Karpas-422 (cell line): ENCODE results near the gene TTLL6. TPM values are rescaled to one million over a fixed set of nuclear protein-coding genes. Genes with fewer than 3 reads are reported as not detected.

ENCODE experiments used
- DNase-seq: peaks from one replicate; pipeline ENCODE4 v3.0.0-alpha.2; 2015
- H2AFZ ChIP-seq: fragments of 200-600 bp; sonication (generic); 2 replicates; pipeline ENCODE4 v1.6.1; 2014; ENCODE audit warnings: antibody characterized with exemption, low read length, mixed read lengths
- H3K27ac ChIP-seq: fragments of 200-600 bp; sonication (generic); 2 replicates; pipeline ENCODE4 v1.5.1; 2014; ENCODE audit warnings: mild to moderate bottlenecking, low read length, moderate library complexity
- H3K27me3 ChIP-seq: fragments of 200-600 bp; sonication (generic); 2 replicates; pipeline ENCODE4 v1.6.1; 2014; ENCODE audit warnings: low read length, mixed read lengths
- H3K36me3 ChIP-seq: fragments of 200-600 bp; sonication (generic); 2 replicates; pipeline ENCODE4 v1.6.1; 2014; ENCODE audit warnings: low read length, mixed read lengths; ENCODE audit not compliant: insufficient read depth
- H3K4me1 ChIP-seq: fragments of 200-600 bp; sonication (generic); 2 replicates; pipeline ENCODE4 v1.6.1; 2014; ENCODE audit warnings: mild to moderate bottlenecking, low read length, mixed read lengths
- H3K4me2 ChIP-seq: fragments of 200-600 bp; sonication (generic); 2 replicates; pipeline ENCODE4 v1.6.1; 2014; ENCODE audit warnings: low read length, low read depth, mild to moderate bottlenecking; ENCODE audit not compliant: poor library complexity, severe bottlenecking
- H3K4me3 ChIP-seq: fragments of 200-600 bp; sonication (generic); 2 replicates; pipeline ENCODE4 v1.5.1; 2014; ENCODE audit warnings: mild to moderate bottlenecking, antibody characterized with exemption, low read length, mixed read lengths
- H3K79me2 ChIP-seq: fragments of 200-600 bp; sonication (generic); 2 replicates; pipeline ENCODE4 v1.6.1; 2014; ENCODE audit warnings: mild to moderate bottlenecking, low read length, mixed read lengths
- H3K9ac ChIP-seq: fragments of 200-600 bp; sonication (generic); 2 replicates; pipeline ENCODE4 v1.6.0; 2014; ENCODE audit warnings: low read length
- H3K9me2 ChIP-seq: fragments of 200-600 bp; sonication (generic), shearing (Covaris generic); replicated peaks from 2 replicates; pipeline ENCODE4 v1.6.0; 2014; ENCODE audit warnings: mild to moderate bottlenecking, low read length, moderate library complexity; ENCODE audit not compliant: insufficient read depth
- H3K9me3 ChIP-seq: fragments of 300-700, 200-600 bp; sonication (generic); 2 replicates; pipeline ENCODE4 v1.6.1; 2014; ENCODE audit warnings: low read length, mixed read lengths
- H4K20me1 ChIP-seq: fragments of 200-600 bp; sonication (generic); 2 replicates; pipeline ENCODE4 v1.6.1; 2014; ENCODE audit warnings: mild to moderate bottlenecking, antibody characterized with exemption, low read length, low read depth; ENCODE audit not compliant: insufficient read depth
- total RNA-seq: library from RNA; depleted of rRNA; stranded (reverse); fragments of >200 nt; shearing (Covaris generic); gene quantifications from 2 replicates; pipeline ENCODE4 v1.2.3, GENCODE V29; 2014; ENCODE audit warnings: low replicate concordance

The TTLL6 gene
- total RNA-seq, 1 experiment from 2014 or later = not detected

- Histone ChIP-seq H3K36me3 (no peaks in the 10 kb centered on the region), H3K27me3 (no peaks in the 10 kb centered on the region), H3K9me2 (no peaks in the 10 kb centered on the region), H3K4me1 (no peaks in the 10 kb centered on the region), H3K4me2 (no peak within 1 kb of the TSS), H3K9me3 (no peaks in the 10 kb centered on the region), H3K4me3 (no peak within 1 kb of the TSS), H3K79me2 (no peaks in the 10 kb centered on the region), H2AFZ (no peak within 1 kb of the TSS), H3K9ac (no peak within 1 kb of the TSS), H3K27ac (no peak within 1 kb of the TSS), H4K20me1 (no peaks in the 10 kb centered on the region)
- no peak for DNase-seq
Measured at GRCh38 chr17:48728232-48729231, 88.5 kb downstream of the TTLL6 start, which contains the start of gene HOXB13. HOXB13 (minus strand) TSS chr17:48728750; CDS start chr17:48728593, 157 bp downstream.

- Histone ChIP-seq H3K27ac (no peak overlapping the region), H3K9ac (no peak overlapping the region), H2AFZ (no peak overlapping the region), H3K4me3 (no peak overlapping the region), H4K20me1 (no peaks in the 10 kb centered on the region), H3K9me3 (no peaks in the 10 kb centered on the region), H3K9me2 (no peaks in the 10 kb centered on the region), H3K4me2 (no peak overlapping the region), H3K27me3 (no peaks in the 10 kb centered on the region), H3K36me3 (no peaks in the 10 kb centered on the region), H3K79me2 (no peaks in the 10 kb centered on the region), H3K4me1 (no peaks in the 10 kb centered on the region)
- no peak for DNase-seq
Measured at GRCh38 chr17:48727415-48728175, 89.4 kb downstream of the TTLL6 start.

GRCh38 chr17:48726916-48727286 lies 90.1 kb downstream of the TTLL6 start:
- Histone ChIP-seq H3K9me2 (no peaks in the 10 kb centered on the region), H4K20me1 (no peaks in the 10 kb centered on the region), H3K4me2 (no peak overlapping the region), H3K9me3 (no peaks in the 10 kb centered on the region), H3K27me3 (no peaks in the 10 kb centered on the region), H3K27ac (no peak overlapping the region), H3K4me1 (no peaks in the 10 kb centered on the region), H2AFZ (no peak overlapping the region), H3K9ac (no peak overlapping the region), H3K4me3 (no peak overlapping the region), H3K36me3 (no peaks in the 10 kb centered on the region), H3K79me2 (no peaks in the 10 kb centered on the region)
- no peak for DNase-seq

- no peaks in the 10 kb centered on the region for H3K36me3 ChIP-seq
- no peak overlapping the region for H3K9ac ChIP-seq
- H3K27ac ChIP-seq = no peak overlapping the region
- H3K9me3 ChIP-seq = no peaks in the 10 kb centered on the region
- H3K79me2 ChIP-seq = no peaks in the 10 kb centered on the region
- H4K20me1 ChIP-seq = no peaks in the 10 kb centered on the region
- no peaks in the 10 kb centered on the region for H3K27me3 ChIP-seq
- no peak overlapping the region for H3K4me3 ChIP-seq
- H3K4me1 ChIP-seq = no peaks in the 10 kb centered on the region
- H2AFZ ChIP-seq = no peak overlapping the region
- DNase-seq = no peak
- no peaks in the 10 kb centered on the region for H3K9me2 ChIP-seq
- H3K4me2 ChIP-seq = no peak overlapping the region
Measured at GRCh38 chr17:48726114-48726915, 90.7 kb downstream of the TTLL6 start.

GRCh38 chr17:48725288-48726064 lies 91.6 kb downstream of the TTLL6 start:
- DNase-seq = no peak
- Histone ChIP-seq H3K4me1 (peaks cover 3% of the 10 kb centered on the region; the same call in 1 of the 2 replicates), H2AFZ (no peak overlapping the region), H3K9me2 (no peaks in the 10 kb centered on the region), H3K36me3 (no peaks in the 10 kb centered on the region), H3K27me3 (no peaks in the 10 kb centered on the region), H3K9me3 (no peaks in the 10 kb centered on the region), H4K20me1 (no peaks in the 10 kb centered on the region), H3K27ac (no peak overlapping the region), H3K79me2 (no peaks in the 10 kb centered on the region), H3K4me2 (no peak overlapping the region), H3K4me3 (no peak overlapping the region), H3K9ac (no peak overlapping the region)

GRCh38 chr17:48725004-48725287 lies 92.1 kb downstream of the TTLL6 start:
- Histone ChIP-seq H3K9ac (no peak overlapping the region), H2AFZ (no peak overlapping the region), H3K27me3 (no peaks in the 10 kb centered on the region), H4K20me1 (no peaks in the 10 kb centered on the region), H3K9me3 (no peaks in the 10 kb centered on the region), H3K4me1 (peaks cover 3% of the 10 kb centered on the region; the same call in 1 of the 2 replicates), H3K79me2 (no peaks in the 10 kb centered on the region), H3K36me3 (no peaks in the 10 kb centered on the region), H3K4me3 (no peak overlapping the region), H3K27ac (no peak overlapping the region), H3K4me2 (no peak overlapping the region), H3K9me2 (no peaks in the 10 kb centered on the region)
- no peak for DNase-seq

- H3K36me3 ChIP-seq = no peaks in the 10 kb centered on the region
- DNase-seq = peak; percentile 82
- no peaks in the 10 kb centered on the region for H3K9me2 ChIP-seq
- H3K9ac ChIP-seq = no peak overlapping the region
- H3K4me3 ChIP-seq = no peak overlapping the region
- no peak overlapping the region for H3K27ac ChIP-seq
- peaks cover 3% of the 10 kb centered on the region; the same call in 1 of the 2 replicates for H3K4me1 ChIP-seq
- no peak overlapping the region for H2AFZ ChIP-seq
- no peaks in the 10 kb centered on the region for H3K79me2 ChIP-seq
- H3K9me3 ChIP-seq = no peaks in the 10 kb centered on the region
- H3K27me3 ChIP-seq = no peaks in the 10 kb centered on the region
- H3K4me2 ChIP-seq = no peak overlapping the region
- no peaks in the 10 kb centered on the region for H4K20me1 ChIP-seq
Measured at GRCh38 chr17:48724251-48725003, 92.6 kb downstream of the TTLL6 start.
